GM13977 (cell line): ENCODE results near the gene SRSF3.
"Not testable (repeated sequence)": the region's sequence is repeated elsewhere in the genome, so short reads cannot be mapped to it uniquely, and the experiment has no call there.

ENCODE experiments used
- DNase-seq: peaks from one replicate; pipeline ENCODE4 v3.0.0; 2012; ENCODE audit warnings: low spot score
- in situ Hi-C: fragments of 300-500 bp; cut with MboI; formaldehyde crosslinking; loops from one replicate; pipeline ENCODE4 v1.12.0; 2022; ENCODE audit warnings: low sequenced_read_pairs, low pct_unique_long_range_greater_than_20kb, mixed read lengths, inconsistent platforms; ENCODE audit not compliant: unreplicated experiment
- TF ChIP-seq, protein P1 (sequence below): IDR thresholded peaks from 2 replicates; pipeline ENCODE4 v1.5.1; 2012; ENCODE audit warnings: mild to moderate bottlenecking, control low read depth; ENCODE audit not compliant: insufficient read depth; ENCODE audit errors: extremely low read depth, missing control alignments

The SRSF3 gene

GRCh38 chr6:36649086-36649485 is 54.9 kb downstream of the SRSF3 start:
- TF ChIP-seq, protein P1, sequence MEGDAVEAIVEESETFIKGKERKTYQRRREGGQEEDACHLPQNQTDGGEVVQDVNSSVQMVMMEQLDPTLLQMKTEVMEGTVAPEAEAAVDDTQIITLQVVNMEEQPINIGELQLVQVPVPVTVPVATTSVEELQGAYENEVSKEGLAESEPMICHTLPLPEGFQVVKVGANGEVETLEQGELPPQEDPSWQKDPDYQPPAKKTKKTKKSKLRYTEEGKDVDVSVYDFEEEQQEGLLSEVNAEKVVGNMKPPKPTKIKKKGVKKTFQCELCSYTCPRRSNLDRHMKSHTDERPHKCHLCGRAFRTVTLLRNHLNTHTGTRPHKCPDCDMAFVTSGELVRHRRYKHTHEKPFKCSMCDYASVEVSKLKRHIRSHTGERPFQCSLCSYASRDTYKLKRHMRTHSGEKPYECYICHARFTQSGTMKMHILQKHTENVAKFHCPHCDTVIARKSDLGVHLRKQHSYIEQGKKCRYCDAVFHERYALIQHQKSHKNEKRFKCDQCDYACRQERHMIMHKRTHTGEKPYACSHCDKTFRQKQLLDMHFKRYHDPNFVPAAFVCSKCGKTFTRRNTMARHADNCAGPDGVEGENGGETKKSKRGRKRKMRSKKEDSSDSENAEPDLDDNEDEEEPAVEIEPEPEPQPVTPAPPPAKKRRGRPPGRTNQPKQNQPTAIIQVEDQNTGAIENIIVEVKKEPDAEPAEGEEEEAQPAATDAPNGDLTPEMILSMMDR: no peak
- in situ Hi-C loops: no loop called here
- no peak for DNase-seq

- in situ Hi-C loops: no loop called here
- no peak for DNase-seq
- TF ChIP-seq, protein P1: no peak
Measured at GRCh38 chr6:36649701-36650484, 55.7 kb downstream of the SRSF3 start.

- TF ChIP-seq, protein P1: no peak
- in situ Hi-C loops: no loop called here
- DNase-seq: peak; percentile 68
Measured at GRCh38 chr6:36650848-36651478, 56.8 kb downstream of the SRSF3 start.

GRCh38 chr6:36651659-36652379 is 57.7 kb downstream of the SRSF3 start:
- no peak for DNase-seq
- TF ChIP-seq, protein P1: no peak
- in situ Hi-C loops: no loop called here

- in situ Hi-C loops, DNase-seq: not testable (repeated sequence)
Measured at GRCh38 chr6:36654469-36654868, 60.3 kb downstream of the SRSF3 start.
